GM12801 (cell line): ENCODE data around the gene CXXC1.

Experiments used
- TF ChIP-seq, protein P1 (sequence below): IDR thresholded peaks from one replicate; pipeline ENCODE4 v1.5.1; 2011; ENCODE audit warnings: control low read depth; ENCODE audit not compliant: insufficient read length; ENCODE audit errors: extremely low read depth

CXXC1 gene

DNA sequence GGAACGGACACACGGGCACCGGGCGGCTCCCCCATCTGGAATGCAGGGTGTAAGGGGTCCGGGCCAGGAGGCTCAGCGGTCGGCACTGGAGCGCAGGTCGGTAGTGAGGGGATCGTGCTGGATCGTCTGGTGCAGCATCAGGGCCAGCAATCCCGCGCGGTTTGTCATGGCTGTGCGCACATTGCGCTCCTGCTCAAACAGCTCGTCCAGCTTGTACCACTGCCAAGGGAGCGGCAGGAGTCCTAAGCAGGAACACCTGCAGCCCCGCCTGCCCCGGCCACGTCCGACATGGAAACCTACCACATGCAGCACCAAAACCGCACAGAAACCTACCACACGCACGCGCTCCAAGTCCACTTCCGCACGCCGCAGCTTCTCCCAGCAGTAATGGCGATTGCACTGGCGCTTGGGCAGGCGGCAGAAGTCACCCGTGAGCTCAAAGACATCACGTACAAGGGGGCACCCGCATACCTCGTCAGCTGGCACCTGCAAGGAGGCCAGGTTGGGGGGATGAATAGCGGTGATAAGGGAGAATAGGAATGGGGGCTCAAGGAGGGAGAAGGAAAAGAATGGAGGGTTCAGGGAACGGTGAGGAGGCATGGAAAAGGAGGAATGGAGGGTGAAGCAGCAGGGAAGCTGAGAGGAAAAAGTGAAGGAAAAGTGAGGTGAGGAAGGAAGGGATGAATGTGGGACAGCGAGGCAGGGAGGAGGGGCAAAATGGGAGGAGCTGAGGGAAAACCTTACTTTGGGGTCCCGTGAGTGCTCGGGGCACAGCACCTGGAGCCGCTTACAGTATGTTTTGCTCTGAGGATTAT lies 4.8 kb downstream of the CXXC1 start:
- TF ChIP-seq, protein P1, sequence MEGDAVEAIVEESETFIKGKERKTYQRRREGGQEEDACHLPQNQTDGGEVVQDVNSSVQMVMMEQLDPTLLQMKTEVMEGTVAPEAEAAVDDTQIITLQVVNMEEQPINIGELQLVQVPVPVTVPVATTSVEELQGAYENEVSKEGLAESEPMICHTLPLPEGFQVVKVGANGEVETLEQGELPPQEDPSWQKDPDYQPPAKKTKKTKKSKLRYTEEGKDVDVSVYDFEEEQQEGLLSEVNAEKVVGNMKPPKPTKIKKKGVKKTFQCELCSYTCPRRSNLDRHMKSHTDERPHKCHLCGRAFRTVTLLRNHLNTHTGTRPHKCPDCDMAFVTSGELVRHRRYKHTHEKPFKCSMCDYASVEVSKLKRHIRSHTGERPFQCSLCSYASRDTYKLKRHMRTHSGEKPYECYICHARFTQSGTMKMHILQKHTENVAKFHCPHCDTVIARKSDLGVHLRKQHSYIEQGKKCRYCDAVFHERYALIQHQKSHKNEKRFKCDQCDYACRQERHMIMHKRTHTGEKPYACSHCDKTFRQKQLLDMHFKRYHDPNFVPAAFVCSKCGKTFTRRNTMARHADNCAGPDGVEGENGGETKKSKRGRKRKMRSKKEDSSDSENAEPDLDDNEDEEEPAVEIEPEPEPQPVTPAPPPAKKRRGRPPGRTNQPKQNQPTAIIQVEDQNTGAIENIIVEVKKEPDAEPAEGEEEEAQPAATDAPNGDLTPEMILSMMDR = no peak

DNA sequence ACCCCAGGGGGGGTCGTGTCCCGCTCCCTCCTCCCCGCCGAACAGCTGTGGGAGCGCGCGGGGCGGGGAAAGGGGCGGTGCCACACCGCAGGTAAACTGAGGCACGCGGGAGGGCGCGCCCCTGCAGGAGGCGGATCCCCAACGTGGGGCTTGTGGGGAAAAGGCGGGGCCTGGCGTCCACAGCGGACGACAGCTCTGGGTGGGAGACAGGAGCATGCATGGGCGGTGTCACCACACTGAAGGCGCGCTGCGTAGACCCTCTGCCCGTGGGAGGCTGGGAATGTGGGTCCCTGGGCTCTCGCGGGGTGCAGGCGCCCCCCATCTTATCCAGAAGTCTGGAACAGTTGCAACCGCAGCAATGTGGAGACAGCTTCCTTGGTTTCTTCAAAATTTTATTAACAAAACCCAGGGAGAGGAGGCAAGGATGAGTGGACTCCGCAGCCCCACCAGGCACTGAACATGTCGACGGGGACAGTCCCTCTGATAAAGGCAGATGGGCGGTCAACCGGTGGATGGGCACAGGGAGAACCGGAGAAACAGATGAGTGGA lies 5.4 kb downstream of the CXXC1 start:
- TF ChIP-seq, protein P1 = no peak

DNA sequence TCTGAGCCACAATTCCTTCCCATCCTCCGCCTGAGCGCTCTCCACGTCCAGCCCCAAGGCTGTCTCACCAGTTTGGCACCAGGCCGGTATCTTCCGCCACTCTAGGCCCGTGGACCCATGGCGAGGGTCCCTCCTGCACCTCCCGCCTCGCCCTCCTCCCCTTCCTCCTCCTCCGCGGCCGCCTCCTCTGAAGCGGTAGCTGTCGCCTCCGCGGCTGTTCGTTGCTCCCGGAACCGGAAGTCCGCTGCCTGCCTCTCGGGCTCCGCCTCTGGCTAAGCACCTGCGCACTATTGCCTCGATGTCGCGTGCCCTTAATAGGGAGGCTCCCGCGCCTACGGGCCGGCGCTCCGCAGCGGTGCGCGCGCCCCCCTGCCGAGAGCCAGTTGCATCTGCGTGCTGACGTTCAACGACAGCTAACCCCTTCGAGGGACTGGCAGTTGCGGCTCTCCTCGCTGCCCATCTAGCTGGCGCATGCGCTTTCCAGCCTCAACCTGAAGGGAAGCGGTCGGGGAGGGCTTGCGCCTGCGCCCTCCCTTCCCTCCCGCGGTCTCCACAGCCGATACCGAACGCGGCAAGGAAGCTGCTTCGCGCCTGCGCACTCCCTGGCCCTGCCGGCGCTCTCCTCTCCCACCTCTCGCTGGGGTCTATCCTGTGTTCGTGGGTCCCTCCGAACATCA lies 6.1 kb downstream of the CXXC1 start, which contains the start of gene MBD1:
MBD1 (minus strand) TSS at position 229 of the 677 bp plus-strand sequence. CDS start 1,531 bp downstream, outside the sequence.
- TF ChIP-seq, protein P1 = no peak

DNA sequence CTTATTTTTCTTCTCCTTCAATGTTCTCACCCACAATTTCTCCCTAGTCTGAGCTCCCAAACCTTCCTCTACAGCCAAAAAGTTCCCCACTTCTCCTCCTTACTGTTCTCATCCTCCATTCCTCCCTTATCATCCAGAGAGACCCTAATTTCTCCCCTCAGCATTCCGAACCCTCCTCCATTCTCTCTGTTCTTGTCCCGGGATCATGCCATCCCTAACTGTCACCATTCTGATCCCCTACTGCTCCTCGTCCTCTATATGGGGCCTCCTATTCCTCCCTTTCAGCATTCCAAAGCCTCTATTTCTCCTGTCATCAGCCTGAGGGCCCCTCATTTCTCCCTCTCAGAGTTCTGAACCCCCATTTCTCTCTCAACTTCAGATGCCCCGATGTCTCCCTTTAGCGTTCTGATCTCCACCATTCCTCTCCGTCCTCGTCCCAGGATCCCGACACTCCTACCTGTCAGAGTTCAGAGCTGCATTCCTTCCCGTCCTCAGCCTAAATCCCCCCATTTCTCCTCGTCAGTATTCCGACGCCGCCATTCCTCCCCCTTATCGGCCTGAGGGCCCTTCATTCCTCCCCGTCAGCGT lies 6.7 kb downstream of the CXXC1 start:
- TF ChIP-seq, protein P1 = no peak

DNA sequence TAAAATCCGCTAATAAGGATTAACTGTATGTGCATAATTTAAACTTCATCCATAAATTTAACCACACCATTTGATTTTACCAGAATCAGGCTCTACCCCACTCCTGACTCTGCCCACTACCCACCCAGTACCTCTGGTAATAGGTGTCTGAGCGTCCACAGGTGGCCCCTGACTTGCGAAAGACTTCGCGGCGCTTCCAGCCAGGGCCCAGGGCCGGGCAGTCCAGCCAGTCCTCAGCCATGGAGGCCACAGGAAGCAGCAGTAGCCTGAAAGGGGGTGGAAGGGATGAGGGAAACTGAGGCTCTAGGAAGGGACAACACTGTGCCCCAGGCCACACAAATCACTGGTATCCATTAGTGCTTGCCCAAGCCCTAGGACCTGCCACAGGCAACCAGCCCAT lies 7.7 kb downstream of the CXXC1 start:
- TF ChIP-seq, protein P1 = no peak

DNA sequence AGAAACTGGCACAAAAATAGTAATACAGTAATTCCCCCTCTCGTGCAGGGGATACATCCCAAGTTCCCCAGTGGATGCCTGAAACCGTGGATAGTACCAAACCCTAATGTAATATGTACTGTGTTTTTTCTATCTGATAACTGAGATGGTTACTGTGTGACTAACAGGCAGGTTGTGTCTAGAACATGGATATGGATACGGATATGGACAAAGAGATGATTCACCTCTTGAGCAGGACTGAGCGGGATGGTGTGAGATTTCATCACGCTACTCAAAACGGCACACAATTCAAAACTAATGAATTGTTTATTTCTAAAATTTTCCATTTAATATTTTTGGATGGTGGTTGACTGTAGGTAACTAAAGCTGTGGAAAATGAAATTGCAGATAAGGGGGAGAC lies 9.6 kb downstream of the CXXC1 start:
- TF ChIP-seq, protein P1 = no peak

DNA sequence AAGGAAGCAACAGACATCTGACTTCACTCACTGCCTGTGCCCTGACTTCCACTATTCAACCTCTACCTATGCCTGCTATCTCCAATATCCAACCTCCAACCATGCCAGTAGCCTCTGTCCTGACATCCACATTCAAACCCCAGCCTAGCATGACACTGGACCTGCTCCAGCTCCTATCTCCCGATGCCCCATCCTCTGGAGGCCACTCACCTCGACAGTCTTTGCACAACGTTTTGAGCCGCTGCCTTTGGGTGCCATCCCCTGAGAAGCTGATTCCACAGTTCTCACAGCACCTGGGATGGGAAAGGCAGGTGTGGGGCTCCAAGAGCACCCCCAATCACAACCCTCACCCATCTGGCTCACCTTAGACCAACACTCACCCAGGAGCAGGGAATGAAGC lies 11.0 kb downstream of the CXXC1 start:
- TF ChIP-seq, protein P1 = no peak
